ENCODE data around the gene ZNF226.

DNA sequence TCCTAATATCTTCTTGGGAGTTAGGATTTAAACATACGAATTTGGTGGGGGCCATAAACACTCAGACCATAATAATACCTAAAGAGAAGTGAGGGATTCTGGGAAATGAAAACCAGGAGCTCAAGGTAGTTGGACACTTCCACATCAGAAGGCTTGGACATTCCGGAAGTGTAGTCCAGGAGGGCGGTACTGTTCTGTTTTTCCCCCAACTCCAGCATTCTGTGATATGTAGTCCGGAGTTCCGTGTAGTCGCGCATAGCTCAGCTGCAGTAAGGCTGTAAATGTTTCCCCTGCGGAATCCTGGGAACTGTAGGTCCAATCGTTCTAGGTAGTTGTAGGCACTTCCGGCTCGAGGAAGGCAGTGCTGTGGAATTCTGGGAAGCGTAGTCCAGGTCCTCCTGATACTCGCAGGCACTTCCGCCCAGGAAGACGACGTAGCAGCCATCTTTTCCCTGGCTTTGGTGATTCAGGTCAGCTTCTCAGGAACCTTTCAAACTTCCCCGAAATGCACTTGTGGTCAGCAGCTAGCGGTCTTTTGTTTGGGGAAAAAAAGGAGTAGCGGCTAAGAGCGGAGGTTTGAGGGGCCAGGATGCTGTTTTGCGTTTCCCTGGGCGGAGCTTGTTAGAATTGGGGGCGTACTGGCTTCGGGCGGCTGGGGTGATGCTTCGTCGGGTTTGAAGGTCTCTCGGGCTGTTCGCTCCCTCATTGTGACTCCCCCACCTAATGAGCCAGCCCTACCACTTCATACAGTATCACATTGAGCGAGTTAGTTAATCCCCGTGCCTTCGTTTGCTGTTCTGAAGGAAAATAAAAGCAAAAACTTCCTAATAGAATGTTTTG lies at the start of gene ZNF226:
- TF ChIP-seq CTCF (IDR thresholded peaks at IDR 0.05) = no peak
- TF ChIP-seq EZH2 (IDR thresholded peaks at IDR 0.05; ENCODE audit: borderline replicate concordance, insufficient read depth, low read depth, low read length, poor library complexity, severe bottlenecking) = no peak
